HG03103 (cell line): ENCODE results near the gene CPED1.
"Not testable (repeated sequence)": the region's sequence is repeated elsewhere in the genome, so short reads cannot be mapped to it uniquely, and the experiment has no call there.

Source experiments
- ATAC-seq: cut with Tn5 transposase; IDR thresholded peaks from one replicate; pipeline ENCODE4 v1.9.1; 2021; ENCODE audit warnings: low read depth; ENCODE audit not compliant: unreplicated experiment

CPED1 gene

GRCh38 chr7:120994512-120995410 lies 6.2 kb downstream of the CPED1 start:
- ATAC-seq: no peak

DNA sequence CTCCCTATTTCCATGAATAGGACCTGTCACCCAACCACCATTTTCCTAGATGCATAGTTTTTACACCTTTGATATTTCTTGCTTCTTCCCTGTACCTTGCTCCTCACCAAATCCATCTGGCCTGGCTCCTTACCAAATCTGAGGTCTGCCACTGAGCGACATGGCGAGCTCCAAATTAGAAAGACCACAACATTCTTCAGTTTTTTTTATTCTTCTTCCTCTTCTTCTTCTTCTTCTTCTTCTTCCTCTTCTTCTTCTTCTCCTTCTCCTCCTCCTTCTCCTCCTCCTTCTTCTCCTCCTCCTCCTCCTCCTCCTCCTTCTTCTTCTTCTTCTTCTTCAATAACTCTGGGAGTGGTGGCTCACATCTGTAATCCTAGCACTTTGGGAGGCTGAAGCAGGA lies 7.1 kb downstream of the CPED1 start:
- ATAC-seq: no peak

GRCh38 chr7:120996333-120996987 lies 7.9 kb downstream of the CPED1 start:
- no peak for ATAC-seq

DNA sequence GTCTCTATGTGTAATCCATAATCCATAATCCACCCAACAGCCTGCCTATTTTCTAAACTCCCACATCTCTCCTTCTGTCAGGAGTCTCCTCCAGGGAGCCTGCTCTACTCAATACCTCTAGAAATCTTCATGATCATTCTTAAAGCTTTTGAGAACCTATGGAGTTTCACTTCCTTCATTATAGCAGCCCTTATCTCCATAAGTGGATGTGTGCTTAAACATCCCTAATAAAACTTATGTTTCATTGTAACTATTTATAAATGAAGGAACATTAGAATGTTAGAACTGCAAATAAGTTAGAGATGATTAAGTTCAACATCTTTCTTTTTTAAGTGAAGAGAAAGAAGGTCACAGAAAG lies 8.5 kb downstream of the CPED1 start:
- no peak for ATAC-seq

- ATAC-seq: no peak
These were observed 9.5 kb downstream of the CPED1 start for GRCh38 chr7:120997882-120998474.

DNA sequence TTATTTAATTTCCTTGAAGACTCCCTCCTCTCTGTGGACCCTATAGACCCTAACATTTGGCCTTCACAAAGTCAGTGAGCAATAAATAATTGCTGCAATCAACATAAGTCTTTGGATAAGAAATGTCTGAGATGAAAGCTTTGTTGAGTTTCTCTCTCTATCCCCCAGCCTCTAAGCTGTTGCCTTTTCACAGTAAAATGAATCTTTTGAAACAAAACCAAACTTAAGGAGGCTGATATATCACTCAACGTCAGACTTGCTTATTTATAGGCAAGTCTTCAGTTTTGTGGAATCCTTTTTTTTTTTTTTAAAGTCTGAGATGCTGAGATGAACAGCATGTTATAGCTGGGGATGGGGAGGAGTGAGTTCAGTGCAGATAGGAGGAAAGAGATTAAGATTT lies 10.0 kb downstream of the CPED1 start:
- no peak for ATAC-seq

GRCh38 chr7:120998996-120999565 lies 10.6 kb downstream of the CPED1 start:
- no peak for ATAC-seq

GRCh38 chr7:121000081-121000983 lies 11.8 kb downstream of the CPED1 start:
- no peak for ATAC-seq

GRCh38 chr7:121001234-121001906 lies 12.9 kb downstream of the CPED1 start:
- no peak for ATAC-seq

DNA sequence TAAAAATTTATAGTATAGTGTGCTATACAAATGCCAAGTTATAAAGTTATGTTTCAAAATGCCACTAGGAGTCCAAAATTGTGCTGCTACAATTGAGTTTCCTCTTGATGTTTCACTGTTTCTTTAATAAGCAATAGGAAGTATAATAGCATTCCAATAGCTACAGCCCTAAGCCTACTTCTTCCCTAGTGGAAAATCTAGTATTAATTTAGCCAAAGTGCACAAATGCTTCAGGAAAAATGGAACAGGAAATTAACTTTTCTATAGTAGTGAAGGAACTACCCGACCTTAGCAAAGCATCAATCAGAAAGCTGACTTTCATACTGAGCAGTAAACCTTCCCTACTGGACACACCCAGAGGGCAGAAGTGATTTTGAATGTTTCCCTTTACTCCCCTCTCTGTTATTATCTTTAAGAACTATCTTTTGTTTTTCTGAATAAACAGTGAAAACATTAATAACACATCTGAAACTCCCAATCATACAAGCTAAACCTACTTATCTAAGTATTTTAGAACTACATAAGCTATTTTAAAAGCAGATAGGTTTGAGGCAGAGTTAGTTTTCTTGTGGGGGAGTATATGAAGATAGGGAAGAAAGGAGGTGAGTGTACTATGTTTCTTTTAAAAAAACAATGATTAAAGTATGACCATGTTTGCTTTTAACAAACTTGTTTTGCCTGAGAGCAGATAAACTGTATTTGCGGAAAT lies 13.7 kb downstream of the CPED1 start:
- no peak for ATAC-seq

GRCh38 chr7:121002757-121003200 lies 14.3 kb downstream of the CPED1 start:
- ATAC-seq: no peak

DNA sequence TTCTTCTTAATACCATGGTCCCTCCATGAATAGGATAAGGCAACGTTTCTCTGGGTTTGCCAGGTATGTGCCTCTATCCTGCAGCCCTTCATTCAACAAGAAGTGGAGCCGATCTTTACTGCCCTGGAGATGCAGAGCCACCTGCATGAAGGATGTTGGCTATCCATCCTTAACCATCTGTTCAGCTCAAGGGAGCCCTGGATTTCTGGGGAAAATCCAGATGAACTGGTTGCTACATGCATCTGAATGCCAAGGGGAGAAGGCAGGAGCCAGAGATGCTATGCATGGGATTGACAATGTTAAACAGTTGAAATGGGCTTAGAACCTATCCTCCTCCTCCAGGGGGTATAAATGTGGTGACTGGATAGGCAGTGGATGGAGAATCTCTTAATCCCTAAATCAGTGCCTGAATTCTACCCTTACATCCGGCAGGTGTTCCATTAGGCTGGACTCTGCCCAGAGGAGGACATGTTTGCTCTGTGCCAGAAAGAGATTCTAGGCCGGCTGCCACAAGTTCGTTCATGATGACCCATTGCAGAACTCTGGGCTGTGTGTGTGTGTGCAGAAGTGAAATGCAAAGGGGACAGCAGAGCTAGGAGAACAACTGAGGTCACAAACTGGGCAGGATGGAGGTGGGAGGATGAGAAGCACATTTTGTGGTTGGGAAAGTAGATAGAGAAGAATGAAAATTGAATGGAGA lies 15.6 kb downstream of the CPED1 start:
- ATAC-seq: no peak

- ATAC-seq: not testable (repeated sequence)
These were observed 16.5 kb downstream of the CPED1 start for GRCh38 chr7:121005058-121005457.

DNA sequence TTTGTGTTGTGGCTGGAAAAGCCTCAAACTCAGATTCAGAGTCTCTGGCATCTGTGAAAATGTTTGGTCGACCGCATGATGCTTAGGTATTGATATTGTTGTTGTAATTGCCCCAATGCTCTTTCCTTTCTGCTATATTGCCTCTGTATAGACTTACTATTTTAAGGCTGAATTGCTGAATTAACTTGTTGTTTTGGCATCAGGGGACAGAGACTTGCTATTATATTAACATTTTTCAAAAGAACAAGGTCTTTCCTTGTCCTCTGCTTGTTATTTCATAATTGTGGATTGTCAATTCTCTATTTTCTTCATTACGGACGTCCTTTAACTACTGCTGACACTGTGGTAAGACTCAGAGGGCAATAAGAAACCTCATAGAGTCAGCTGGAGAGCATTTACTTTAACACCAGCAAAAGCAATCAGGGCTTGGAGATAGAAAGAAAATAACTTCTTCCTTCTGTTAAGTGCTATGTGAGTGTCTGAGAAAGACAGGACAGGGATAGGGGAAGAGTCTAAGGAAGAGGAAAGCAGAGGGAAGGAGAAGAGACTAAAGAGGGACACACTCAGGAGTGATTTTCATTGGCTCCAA lies 17.6 kb downstream of the CPED1 start:
- no peak for ATAC-seq

DNA sequence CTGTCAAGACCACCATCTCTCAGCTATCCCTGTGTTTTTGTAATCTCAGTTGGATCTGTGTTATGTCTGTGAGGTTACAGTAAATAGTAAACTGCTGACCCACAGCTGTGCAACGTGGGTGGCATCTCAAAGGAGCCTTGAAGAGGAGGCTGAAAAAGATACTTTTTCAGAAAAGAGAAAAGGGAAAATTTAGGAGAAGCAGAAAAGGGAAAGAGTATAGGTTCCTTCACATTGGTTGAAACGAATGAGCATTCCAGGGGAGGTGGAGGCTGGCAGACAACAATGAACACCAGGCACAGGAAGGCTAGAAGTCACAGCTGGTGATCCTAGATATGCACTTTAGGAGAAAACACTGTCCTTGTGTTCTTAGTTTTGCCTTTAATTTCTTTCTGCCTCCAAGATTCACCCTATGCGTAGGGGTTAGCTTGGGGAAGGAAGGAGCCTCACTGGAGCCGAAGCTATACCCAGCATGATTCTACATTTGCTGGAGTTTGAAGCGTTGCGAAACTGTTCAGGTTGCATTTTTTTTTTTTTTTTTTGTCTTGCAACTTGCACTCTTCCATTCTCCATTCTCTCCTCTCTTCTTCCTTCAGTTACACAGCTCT lies 18.3 kb downstream of the CPED1 start:
- ATAC-seq: no peak

GRCh38 chr7:121008816-121009215 lies 20.3 kb downstream of the CPED1 start:
- ATAC-seq: no peak

DNA sequence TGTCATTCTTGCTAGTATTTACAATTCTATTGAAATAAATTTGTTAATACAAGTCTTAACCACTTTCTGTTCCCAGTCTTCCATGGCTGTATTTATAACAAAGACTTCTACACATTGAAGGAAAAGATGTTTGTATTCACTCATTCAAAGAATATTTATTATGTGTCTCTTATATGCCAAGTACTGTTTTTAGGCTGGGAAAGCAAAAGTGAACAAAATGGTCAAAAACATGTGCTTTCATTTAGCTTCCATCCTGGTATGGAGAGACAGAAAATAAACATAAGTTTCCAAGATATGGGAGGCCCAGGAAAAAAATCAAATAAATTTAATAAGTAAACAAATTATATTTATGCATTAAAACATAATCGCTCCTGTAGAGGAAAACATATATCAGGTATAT lies 22.9 kb downstream of the CPED1 start:
- ATAC-seq: no peak
